Mesenchymal stem cell (in vitro differentiated cells and primary cell): ENCODE results near the gene RAB24.

Experiments
- DNase-seq: peaks from one replicate; pipeline ENCODE4 v3.0.0-alpha.2; 2013
- H2AFZ ChIP-seq: one replicate; pipeline ENCODE4 v1.6.1; 2013; ENCODE audit warnings: low read depth, mild to moderate bottlenecking, control low read depth, inconsistent platforms, low read length, moderate library complexity
- H2AK5ac ChIP-seq: 2 replicates; pipeline ENCODE4 v1.6.1; 2013; ENCODE audit warnings: low read length, moderate library complexity, mild to moderate bottlenecking, inconsistent platforms; ENCODE audit not compliant: severe bottlenecking
- H2BK120ac ChIP-seq: one replicate; pipeline ENCODE4 v1.6.1; 2013; ENCODE audit warnings: low read depth, mild to moderate bottlenecking, inconsistent platforms, low read length, moderate library complexity
- H2BK12ac ChIP-seq, 2 experiments: one replicate each; pipeline ENCODE4 v1.6.1; 2013; ENCODE audit warnings: inconsistent platforms in 2 of 2, low read length in 2 of 2, mild to moderate bottlenecking in 2 of 2, moderate library complexity in 2 of 2, control low read depth in 1 of 2
- H2BK15ac ChIP-seq: one replicate; pipeline ENCODE4 v1.6.1; 2013; ENCODE audit warnings: mild to moderate bottlenecking, low read depth, inconsistent platforms; ENCODE audit not compliant: poor library complexity, severe bottlenecking
- H2BK5ac ChIP-seq: 2 replicates; pipeline ENCODE4 v1.6.1; 2013; ENCODE audit warnings: low read depth, mild to moderate bottlenecking, low read length, control low read depth, inconsistent platforms; ENCODE audit not compliant: poor library complexity, severe bottlenecking
- H3K14ac ChIP-seq, 2 experiments: one replicate each; pipeline ENCODE4 v1.6.1; 2013; ENCODE audit warnings: inconsistent platforms in 2 of 2, low read length in 2 of 2, control low read depth in 1 of 2, mild to moderate bottlenecking in 1 of 2, moderate library complexity in 1 of 2
- H3K18ac ChIP-seq, 2 experiments: one replicate each; pipeline ENCODE4 v1.6.1; 2013; ENCODE audit warnings: inconsistent platforms in 2 of 2, low read length in 2 of 2, control low read depth in 1 of 2, low read depth in 1 of 2, mild to moderate bottlenecking in 1 of 2
- H3K23ac ChIP-seq, 2 experiments: one replicate each; pipeline ENCODE4 v1.6.1; 2013; ENCODE audit warnings: inconsistent platforms in 2 of 2, low read length in 2 of 2, mild to moderate bottlenecking in 2 of 2, moderate library complexity in 2 of 2, control low read depth in 1 of 2
- H3K27ac ChIP-seq: 2 replicates; pipeline ENCODE4 v1.5.1; 2013; ENCODE audit warnings: mild to moderate bottlenecking, moderate library complexity, low read length, control low read depth, inconsistent platforms; ENCODE audit not compliant: poor library complexity, severe bottlenecking
- H3K27me3 ChIP-seq, 2 experiments: 2 replicates each; pipeline versions ENCODE4 v1.6.1 to v1.7.0; 2013; ENCODE audit warnings: low read length in 2 of 2, mild to moderate bottlenecking in 2 of 2, moderate library complexity in 2 of 2, control low read depth in 1 of 2, inconsistent platforms in 1 of 2; ENCODE audit not compliant: control insufficient read depth in 1 of 2, insufficient read depth in 1 of 2
- H3K36me3 ChIP-seq, 2 experiments: 2 replicates each; pipeline versions ENCODE4 v1.6.1 to v1.7.0; 2013; ENCODE audit warnings: low read length in 2 of 2, control low read depth in 1 of 2, inconsistent platforms in 1 of 2, low read depth in 1 of 2, mild to moderate bottlenecking in 1 of 2; ENCODE audit not compliant: insufficient read depth in 2 of 2, control insufficient read depth in 1 of 2
- H3K4ac ChIP-seq, 2 experiments: one replicate each; pipeline ENCODE4 v1.6.1; 2013; ENCODE audit warnings: inconsistent platforms in 2 of 2, low read length in 2 of 2, mild to moderate bottlenecking in 2 of 2, moderate library complexity in 2 of 2, control low read depth in 1 of 2, low read depth in 1 of 2
- H3K4me1 ChIP-seq: 2 replicates; pipeline ENCODE4 v1.6.1; 2013; ENCODE audit warnings: low read depth, low read length, control low read depth; ENCODE audit not compliant: control insufficient read depth, insufficient read depth
- H3K4me2 ChIP-seq: 2 replicates; pipeline ENCODE4 v1.6.1; 2013; ENCODE audit warnings: low read length, mild to moderate bottlenecking, inconsistent platforms; ENCODE audit not compliant: poor library complexity, severe bottlenecking
- H3K4me3 ChIP-seq, 2 experiments: 2 replicates each; pipeline versions ENCODE4 v1.5.1 to v1.7.0; 2013; ENCODE audit warnings: low read length in 2 of 2, mild to moderate bottlenecking in 2 of 2, control low read depth in 1 of 2, low read depth in 1 of 2; ENCODE audit not compliant: insufficient read depth in 1 of 2
- H3K79me1 ChIP-seq: replicated peaks from 2 replicates; pipeline ENCODE4 v1.6.1; 2013; ENCODE audit warnings: mild to moderate bottlenecking, control low read depth, low read length, inconsistent platforms; ENCODE audit not compliant: poor library complexity, severe bottlenecking
- H3K9ac ChIP-seq: 2 replicates; pipeline ENCODE4 v1.7.0; 2013; ENCODE audit warnings: mild to moderate bottlenecking, low read length, moderate library complexity
- H3K9me3 ChIP-seq: 2 replicates; pipeline ENCODE4 v1.7.0; 2013; ENCODE audit warnings: mild to moderate bottlenecking, low read length; ENCODE audit not compliant: control insufficient read depth
- H4K8ac ChIP-seq: one replicate; pipeline ENCODE4 v1.6.1; 2013; ENCODE audit warnings: inconsistent platforms, mild to moderate bottlenecking, low read length, moderate library complexity
- H4K91ac ChIP-seq: one replicate; pipeline ENCODE4 v1.6.1; 2013; ENCODE audit warnings: mild to moderate bottlenecking, low read length, inconsistent platforms
- WGBS: methylation state at CpG from one replicate; pipeline ENCODE4 v1.1.7; 2013; ENCODE audit warnings: mixed read lengths; 5-methylcytosine and 5-hydroxymethylcytosine counted together

The RAB24 gene

DNA sequence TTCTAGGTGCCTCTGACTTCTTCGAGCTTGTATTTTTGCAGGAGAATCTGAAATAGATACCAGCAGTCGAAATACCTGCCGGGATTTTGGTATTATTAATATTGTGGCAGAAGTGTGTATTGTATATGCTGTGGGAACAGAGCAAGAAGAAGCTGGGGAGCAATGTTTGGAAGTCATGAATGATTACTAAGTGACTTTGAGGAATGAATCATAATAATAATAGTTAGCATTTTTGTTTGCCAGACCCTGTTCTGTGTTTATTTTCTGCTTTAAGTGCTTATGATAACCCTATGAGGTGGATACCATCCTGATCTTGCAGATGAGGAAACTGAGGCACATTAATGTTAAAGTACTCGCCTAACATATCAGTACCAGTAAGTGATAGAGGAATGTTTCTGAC, 32.4 kb downstream of the RAB24 start:
- H2BK12ac ChIP-seq: no peak overlapping the region
- H2AK5ac ChIP-seq: no peak overlapping the region
- no peak overlapping the region for H3K14ac ChIP-seq
- no peak overlapping the region for H3K4ac ChIP-seq
- H3K23ac ChIP-seq: no peak overlapping the region
- peaks cover 31 to 92% of the 10 kb centered on the region in 2 experiments for H3K36me3 ChIP-seq
- H3K4me3 ChIP-seq: no peak overlapping the region
- no peaks in the 10 kb centered on the region for H3K27me3 ChIP-seq
- H3K4me1 ChIP-seq: peaks cover 4% of the 10 kb centered on the region
- 97% methylated on average over 4 of the region's 4 CpGs for WGBS
- no peak overlapping the region for H4K91ac ChIP-seq
- no peak overlapping the region for H3K4me2 ChIP-seq
- H3K18ac ChIP-seq: no peak overlapping the region
- no peak overlapping the region for H2AFZ ChIP-seq
- no peak overlapping the region for H2BK5ac ChIP-seq
- no peak overlapping the region for H3K27ac ChIP-seq
- H2BK15ac ChIP-seq: no peak overlapping the region
- DNase-seq: no peak
- H3K9ac ChIP-seq: no peak overlapping the region
- peaks cover 17% of the 10 kb centered on the region for H3K79me1 ChIP-seq
- H3K9me3 ChIP-seq: no peaks in the 10 kb centered on the region
- no peak overlapping the region for H4K8ac ChIP-seq
- no peak overlapping the region for H2BK120ac ChIP-seq

- H2BK15ac ChIP-seq: no peak overlapping the region
- 98% methylated on average over 3 of the region's 3 CpGs for WGBS
- H3K36me3 ChIP-seq: peaks cover 32 to 92% of the 10 kb centered on the region in 2 experiments
- no peak overlapping the region for H2BK5ac ChIP-seq
- H3K4me2 ChIP-seq: no peak overlapping the region
- H2AK5ac ChIP-seq: no peak overlapping the region
- no peaks in the 10 kb centered on the region for H3K27me3 ChIP-seq
- no peak overlapping the region for H2BK120ac ChIP-seq
- DNase-seq: no peak
- no peak overlapping the region for H4K91ac ChIP-seq
- H3K9me3 ChIP-seq: no peaks in the 10 kb centered on the region
- H3K14ac ChIP-seq: no peak overlapping the region
- no peak overlapping the region for H3K23ac ChIP-seq
- no peak overlapping the region for H3K9ac ChIP-seq
- no peak overlapping the region for H3K4me3 ChIP-seq
- H2AFZ ChIP-seq: no peak overlapping the region
- H2BK12ac ChIP-seq: no peak overlapping the region
- H3K18ac ChIP-seq: no peak overlapping the region
- H3K4ac ChIP-seq: no peak overlapping the region
- no peak overlapping the region for H3K27ac ChIP-seq
- no peak overlapping the region for H4K8ac ChIP-seq
- peaks cover 4% of the 10 kb centered on the region for H3K4me1 ChIP-seq
- H3K79me1 ChIP-seq: peaks cover 20% of the 10 kb centered on the region
These were observed 32.9 kb downstream of the RAB24 start for GRCh38 chr5:177270653-177271052.

DNA sequence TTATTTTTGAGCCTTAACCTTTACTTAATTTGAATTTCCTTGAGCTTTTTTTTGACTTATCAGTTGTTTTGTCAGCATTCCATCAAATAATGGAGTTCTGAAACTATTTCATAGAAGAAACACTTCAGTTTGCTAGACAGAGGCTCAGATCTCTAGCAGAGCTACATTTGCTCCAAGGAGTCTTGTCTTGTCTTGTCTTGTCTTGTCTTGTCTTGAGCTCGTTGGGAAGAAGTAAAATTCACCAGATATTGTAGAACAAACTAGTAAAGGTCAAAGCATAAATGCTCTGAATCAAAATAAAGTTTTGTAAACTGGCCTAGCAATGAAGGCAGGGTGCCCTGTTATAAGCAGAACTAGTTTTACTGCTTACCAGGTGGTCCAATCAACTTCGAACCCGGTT, 33.5 kb downstream of the RAB24 start:
- Histone ChIP-seq H2BK15ac (no peak overlapping the region), H3K4me3 (no peak overlapping the region), H4K91ac (no peak overlapping the region), H2BK12ac (no peak overlapping the region), H3K23ac (no peak overlapping the region), H3K79me1 (peaks cover 26% of the 10 kb centered on the region), H2BK5ac (no peak overlapping the region), H2AK5ac (no peak overlapping the region), H3K36me3 (peaks cover 34 to 92% of the 10 kb centered on the region in 2 experiments), H2BK120ac (no peak overlapping the region), H3K27me3 (no peaks in the 10 kb centered on the region), H3K4me2 (no peak overlapping the region), H3K4me1 (peaks cover 4% of the 10 kb centered on the region), H3K18ac (no peak overlapping the region), H2AFZ (no peak overlapping the region), H3K4ac (no peak overlapping the region), H3K9me3 (no peaks in the 10 kb centered on the region), H3K27ac (no peak overlapping the region), H3K9ac (no peak overlapping the region), H4K8ac (no peak overlapping the region), H3K14ac (no peak overlapping the region)
- 92% methylated on average over 2 of the region's 3 CpGs for WGBS
- DNase-seq: no peak

GRCh38 chr5:177269232-177269895, 34.2 kb downstream of the RAB24 start:
- no peak overlapping the region for H4K8ac ChIP-seq
- no peak overlapping the region for H4K91ac ChIP-seq
- H3K14ac ChIP-seq: no peak overlapping the region
- no peak overlapping the region for H2BK15ac ChIP-seq
- no peak overlapping the region for H3K23ac ChIP-seq
- no peak overlapping the region for H2BK12ac ChIP-seq
- 92% methylated on average over 5 of the region's 7 CpGs for whole genome bisulfite sequencing
- H2AFZ ChIP-seq: no peak overlapping the region
- no peak overlapping the region for H3K4me3 ChIP-seq
- H3K36me3 ChIP-seq: peaks cover 30 to 91% of the 10 kb centered on the region in 2 experiments
- H2AK5ac ChIP-seq: no peak overlapping the region
- H3K9ac ChIP-seq: no peak overlapping the region
- peaks cover 27% of the 10 kb centered on the region for H3K79me1 ChIP-seq
- no peak overlapping the region for H2BK5ac ChIP-seq
- DNase-seq: no peak
- H3K4me2 ChIP-seq: no peak overlapping the region
- H3K27ac ChIP-seq: no peak overlapping the region
- H3K9me3 ChIP-seq: no peaks in the 10 kb centered on the region
- H2BK120ac ChIP-seq: no peak overlapping the region
- no peak overlapping the region for H3K4ac ChIP-seq
- no peaks in the 10 kb centered on the region for H3K27me3 ChIP-seq
- H3K18ac ChIP-seq: no peak overlapping the region
- peaks cover 4% of the 10 kb centered on the region for H3K4me1 ChIP-seq
